NCI-H1092 (cell line): ENCODE measurements around the gene LARP4.
"Not testable (repeated sequence)": the region's sequence is repeated elsewhere in the genome, so short reads cannot be mapped to it uniquely, and the experiment has no call there.

Experiments
- DNase-seq: peaks from one replicate; lab custom pipeline; 2025; lab: John Stamatoyannopoulos, UW

Gene LARP4

GRCh38 chr12:50400638-50401499 lies at the start of gene LARP4:
LARP4 (plus strand) TSS chr12:50400885; CDS start chr12:50401011, 126 bp downstream.
- peak; percentile 91 for DNase-seq

DNA sequence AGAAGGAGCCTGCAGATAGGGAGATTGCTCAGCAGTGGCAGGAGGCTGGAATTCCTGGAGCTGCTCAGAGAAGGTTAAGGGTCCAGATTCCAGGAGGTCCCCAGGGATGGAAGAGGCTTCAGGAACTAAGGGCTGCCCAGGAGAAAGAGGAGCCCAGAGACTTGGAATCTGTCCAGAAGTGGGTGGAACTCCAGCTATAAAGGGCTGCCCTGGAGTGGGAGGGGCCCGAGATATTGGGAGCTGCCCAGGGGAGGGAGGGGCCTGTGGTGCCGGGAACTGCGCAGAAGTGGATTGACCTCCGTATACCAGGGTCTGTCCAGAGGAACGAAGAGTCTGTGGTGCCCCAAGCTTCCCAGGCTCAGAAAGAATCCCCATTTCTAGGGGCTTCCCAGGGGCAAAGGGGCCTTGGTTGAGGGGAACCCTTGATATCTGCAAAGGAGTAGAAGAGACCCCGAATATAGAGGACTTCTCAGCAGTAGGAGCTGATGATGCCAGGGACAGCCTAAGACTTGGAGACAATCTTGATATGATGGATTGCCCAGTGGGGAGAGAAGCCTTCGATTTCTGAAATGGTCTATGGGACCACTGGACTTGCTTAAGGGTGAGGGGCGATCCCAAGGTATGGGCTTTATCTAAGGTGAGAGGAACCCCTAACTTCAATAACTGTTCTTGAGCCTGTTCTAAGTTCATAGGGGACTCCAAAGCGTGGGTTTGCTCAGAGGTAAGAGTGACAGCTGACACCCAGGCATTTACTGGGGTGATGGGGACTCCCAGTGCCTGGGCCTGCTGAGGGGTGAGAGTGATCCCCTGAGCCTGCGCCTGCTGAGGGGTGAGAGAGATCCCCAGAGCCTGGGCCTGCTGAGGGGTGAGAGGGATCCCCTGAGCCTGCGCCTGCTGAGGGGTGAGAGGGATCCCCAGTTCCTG lies 49.3 kb upstream of the LARP4 start:
- DNase-seq, result no peak

DNA sequence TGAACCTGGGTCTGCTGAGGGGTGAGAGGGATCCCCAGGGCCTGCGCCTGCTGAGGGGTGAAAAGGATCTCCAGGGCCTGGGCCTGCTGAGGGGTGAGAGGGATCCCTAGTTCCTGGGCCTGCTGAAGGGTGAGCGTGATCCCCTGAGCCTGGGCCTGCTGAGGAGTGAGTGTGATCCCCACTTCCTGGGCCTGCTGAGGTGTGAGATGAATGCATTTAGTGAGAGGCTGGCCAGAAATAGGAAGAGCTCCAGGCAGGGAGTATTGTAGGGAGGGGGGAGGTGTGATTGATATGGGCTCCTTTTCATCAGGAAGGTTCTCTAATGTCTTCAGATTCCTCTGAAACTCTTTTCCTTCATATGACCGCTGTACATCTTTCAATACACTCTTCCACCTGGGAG lies 47.3 kb upstream of the LARP4 start:
- DNase-seq, result no peak

GRCh38 chr12:50353869-50354593 lies 46.7 kb upstream of the LARP4 start:
- no peak for DNase-seq

- DNase-seq, result no peak
Observed at GRCh38 chr12:50354908-50355307, 45.8 kb upstream of the LARP4 start.

DNA sequence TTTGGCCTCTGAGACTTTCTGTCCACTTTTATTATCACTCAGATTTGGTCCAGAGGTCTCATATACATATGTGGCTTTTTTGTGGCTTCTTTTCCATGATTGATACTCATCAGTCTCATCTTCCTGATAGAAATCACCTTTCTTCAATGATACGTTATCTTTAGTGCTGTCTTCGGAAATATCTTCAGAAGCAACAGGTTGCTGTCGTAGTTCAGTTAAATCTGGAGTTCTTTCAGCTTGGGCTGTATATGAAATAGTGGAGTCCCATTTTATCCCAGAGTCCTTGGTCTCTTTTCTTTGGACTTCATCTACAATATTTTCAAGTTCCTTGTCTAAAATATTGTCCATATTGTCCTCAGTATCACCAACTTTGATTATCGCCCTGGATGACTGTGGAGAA lies 45.3 kb upstream of the LARP4 start:
- DNase-seq, result no peak

- DNase-seq, result no peak
Observed at GRCh38 chr12:50362671-50363070, 38.0 kb upstream of the LARP4 start.

GRCh38 chr12:50363141-50363540 lies 37.5 kb upstream of the LARP4 start:
- no peak for DNase-seq

DNA sequence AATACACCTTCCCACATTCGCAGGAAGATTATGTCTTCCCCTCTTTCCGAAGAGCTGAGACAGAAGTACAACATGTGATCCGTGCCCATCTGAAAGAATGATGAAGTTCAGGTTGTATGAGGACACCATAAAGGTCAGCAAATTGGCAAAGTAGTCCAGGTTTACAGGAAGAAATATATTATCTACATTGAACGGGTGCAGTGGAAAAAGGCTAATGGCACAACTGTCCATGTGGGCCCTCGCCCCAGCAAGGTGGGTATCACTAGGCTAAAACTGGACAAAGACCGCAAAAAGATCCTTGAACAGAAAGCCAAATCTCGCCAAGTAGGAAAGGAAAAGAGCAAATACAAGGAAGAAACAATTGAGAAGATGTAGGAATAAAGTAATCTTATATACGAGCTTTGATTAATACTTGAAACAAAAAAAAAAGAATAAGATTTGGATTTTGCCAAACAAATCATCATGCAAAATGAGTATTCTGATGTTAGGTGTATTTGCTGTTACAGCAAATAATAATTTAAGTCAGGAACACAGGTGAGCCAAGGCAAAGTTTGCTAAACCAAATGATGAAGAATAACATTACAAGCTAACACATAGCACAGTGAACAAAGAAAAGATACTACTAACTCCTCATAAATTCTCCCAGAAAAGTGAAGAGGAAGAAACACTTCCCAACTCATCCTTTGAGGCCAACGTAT lies 34.8 kb upstream of the LARP4 start:
- DNase-seq, result no peak

DNA sequence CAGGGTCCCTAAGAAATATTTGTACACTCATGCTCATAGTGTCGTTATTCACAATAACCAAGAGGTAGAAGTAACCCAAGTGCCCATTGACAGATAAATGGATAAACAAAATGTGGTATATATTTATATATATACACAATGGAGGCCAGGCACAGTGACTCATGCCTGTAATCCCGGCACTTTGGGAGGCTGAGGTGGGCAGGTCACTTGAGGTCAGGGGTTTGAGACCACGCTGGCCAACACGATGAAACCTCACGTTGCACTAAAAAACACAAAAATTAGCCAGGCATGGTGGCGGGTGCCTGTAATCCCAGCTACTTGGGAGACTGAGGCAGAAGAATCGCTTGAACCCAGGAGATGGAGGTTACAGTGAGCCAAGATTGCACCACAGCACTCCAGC lies 30.0 kb upstream of the LARP4 start:
- DNase-seq, result not testable (repeated sequence)

DNA sequence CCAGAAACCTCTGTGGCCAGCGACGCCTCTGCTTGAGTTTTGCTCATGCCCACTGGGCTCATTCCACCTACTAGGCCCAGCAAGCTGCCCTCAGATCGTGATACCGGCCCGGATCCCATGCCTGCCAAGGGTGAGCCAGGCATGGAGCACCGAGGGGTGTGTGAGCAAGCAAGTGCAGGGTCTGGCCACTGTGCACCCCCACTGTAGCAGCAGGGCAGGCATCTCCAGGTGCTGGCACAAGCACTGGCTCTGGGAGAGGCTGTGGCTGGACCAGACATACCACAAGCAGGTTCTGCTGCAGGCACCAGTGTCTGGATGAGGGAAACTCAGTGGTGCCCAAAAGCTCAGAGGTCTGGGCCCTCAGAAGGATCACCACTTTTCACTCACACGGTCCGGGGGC lies 24.9 kb upstream of the LARP4 start:
- no peak for DNase-seq

DNA sequence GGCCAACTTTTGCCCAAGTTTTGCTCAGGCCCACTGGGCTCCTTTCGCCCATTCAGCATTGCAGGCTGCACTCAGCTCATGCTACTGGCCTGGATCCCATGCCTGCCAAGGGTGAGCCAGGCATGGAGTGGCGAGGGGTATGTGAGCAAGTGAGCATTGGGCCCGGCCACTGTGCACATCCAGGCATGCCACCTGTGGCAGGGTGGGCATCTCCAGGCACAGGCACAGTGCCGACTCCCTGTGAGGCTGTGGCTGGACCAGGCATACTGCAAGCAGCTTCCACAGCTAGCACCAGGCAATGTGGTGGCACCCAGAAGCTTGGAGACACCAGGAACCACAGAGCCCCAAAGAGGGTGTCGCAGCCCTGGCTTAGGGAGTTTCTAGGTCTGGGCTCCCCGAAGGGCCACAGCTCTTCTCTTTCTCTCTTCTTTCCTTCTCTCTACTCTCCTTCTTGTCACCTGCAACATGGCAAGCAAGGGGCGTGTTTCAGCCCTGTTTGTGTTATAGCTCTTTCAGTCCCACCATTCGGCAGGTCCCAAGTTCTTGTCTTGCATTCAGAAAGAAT lies 19.8 kb upstream of the LARP4 start:
- DNase-seq, result no peak

DNA sequence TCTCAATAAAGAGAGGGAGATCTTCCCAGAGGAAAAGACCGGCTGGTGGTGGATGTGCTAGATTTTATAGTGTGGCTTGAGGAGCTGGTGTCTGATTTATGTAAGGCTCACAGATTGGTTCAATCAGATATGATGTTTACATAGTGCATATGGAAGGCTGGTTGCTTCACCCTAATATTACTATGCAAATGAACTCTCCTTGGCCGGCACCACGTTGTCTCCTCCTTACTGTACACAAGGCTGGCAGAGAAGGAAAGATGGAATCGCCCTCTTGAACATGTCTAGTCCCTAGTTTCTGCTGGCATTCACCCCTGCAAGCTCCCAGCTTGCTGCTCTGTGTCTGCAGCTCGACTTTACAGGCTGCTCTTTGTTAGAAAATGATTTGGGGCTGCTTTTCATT lies 13.2 kb upstream of the LARP4 start:
- no peak for DNase-seq

DNA sequence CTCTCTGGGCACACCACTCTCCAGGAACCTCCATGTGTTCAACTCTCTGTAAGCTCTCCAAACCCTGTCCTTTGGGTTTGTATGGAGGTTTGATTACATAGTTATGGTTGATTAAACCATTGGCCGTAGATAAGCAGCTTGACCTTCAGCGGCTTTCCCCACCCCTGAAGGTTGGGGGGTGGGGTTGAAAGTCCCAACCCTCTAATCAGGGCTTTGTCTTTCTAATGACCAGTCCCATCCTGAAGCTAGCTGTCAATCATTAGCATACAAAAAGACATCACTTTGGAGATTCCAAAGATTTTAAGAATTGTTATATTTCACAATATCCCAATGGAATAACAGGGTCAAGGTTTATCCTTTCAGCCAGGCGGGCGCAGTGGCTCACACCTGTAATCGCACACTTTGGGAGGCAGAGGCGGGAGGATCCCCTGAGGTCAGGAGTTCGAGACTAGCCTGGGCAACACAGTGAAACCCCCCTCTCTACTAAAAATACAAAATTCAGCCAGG lies 12.7 kb upstream of the LARP4 start:
- no peak for DNase-seq

GRCh38 chr12:50388793-50389192 lies 11.9 kb upstream of the LARP4 start:
- DNase-seq, result not testable (repeated sequence)

DNA sequence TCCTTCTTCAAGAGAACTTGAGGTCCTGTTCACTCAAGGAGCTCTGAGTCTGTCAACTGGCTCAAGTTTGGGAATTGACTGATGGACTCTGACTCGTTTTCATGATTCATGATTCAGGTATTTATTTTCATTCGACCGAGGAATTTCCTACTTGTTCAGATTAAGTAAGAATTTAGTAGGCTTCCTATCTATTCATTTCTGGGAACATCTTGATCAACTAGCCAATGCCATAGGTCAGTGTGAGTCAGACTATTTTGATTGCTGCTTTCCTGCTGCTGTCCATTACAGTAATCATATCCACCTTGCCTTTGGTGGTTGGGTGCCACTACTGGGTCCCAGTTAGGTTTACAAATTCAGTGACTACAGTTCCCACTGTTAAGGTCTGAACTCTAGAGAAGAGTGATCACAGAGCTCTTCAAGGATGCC lies 10.4 kb upstream of the LARP4 start:
- no peak for DNase-seq

DNA sequence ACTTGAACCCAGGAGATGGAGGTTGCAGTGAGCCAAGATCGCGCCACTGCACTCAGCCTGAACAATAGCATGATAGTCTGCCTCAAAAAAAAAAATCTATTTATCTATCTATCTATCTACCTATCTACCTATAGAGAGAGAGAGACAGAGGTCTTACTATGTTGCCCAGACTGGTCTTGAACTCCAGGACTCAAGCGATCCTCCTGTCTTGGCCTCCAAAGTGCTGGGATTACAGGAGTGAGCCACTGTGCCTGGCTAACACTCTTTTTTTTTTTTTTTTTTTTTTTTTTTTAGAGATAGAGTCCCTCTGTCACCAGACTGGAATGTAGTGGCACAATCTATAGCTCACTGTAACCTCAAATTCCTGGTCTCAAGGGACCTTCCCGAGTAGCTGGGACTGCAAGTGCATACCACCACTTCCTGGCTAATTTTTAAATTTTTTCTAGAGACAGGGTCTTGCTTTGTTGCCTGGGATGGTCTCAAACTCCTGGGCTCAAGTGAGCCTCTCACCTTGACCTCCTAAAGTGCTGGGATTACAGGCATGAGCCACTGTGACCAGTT lies 6.1 kb upstream of the LARP4 start:
- DNase-seq, result no peak

- DNase-seq, result no peak
Observed at GRCh38 chr12:50397117-50397650, 3.5 kb upstream of the LARP4 start.

DNA sequence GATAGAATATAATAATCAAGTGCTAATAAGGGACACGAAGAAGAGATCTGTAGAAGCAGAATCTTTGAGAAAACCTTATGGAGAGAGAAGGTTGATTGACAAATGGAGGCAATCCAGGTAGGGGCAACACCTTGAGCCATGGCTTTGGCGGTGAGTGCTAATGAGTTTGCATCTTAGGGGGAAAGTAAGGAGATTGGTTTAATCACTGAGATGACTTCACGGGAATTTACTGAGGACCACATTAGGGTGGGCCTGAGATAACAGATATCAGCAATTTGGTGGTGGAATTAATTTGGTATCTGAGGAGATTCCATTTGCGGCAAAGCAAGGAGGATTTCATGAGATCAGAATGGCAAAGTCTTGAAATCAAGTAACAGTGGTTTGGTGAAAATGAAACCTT lies 1.8 kb upstream of the LARP4 start:
- DNase-seq, result no peak

DNA sequence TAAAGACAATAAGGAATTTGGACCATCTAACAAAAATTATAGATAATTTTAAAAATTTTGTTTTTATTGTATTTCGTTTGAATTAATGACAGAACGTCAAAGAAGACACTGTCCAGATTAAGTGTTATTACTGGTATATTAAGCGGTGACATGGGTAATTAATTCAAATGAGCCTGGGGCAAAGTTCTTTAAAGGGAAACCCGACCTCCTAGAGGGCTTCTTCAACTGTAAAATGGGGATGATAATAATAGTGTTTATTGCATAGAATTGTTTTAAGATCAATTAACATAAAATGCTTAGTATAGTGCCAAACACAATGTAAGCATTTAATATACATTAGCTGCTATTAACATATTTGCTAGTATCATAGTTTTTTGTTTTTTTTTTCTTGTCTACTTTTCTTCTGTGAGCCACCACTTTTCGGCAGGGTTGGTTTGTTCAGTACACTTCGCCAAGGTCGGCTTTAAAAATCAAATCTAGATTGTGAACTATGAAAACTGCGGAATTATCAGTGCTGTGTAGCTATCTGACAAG lies 514 bp upstream of the LARP4 start:
- no peak for DNase-seq
